M059J (cell line): ENCODE measurements around the gene PFN3. TPM values are rescaled to one million over a fixed set of nuclear protein-coding genes. Genes with fewer than 3 reads are reported as not detected.
"Not testable (repeated sequence)": the region's sequence is repeated elsewhere in the genome, so short reads cannot be mapped to it uniquely, and the experiment has no call there.

ENCODE experiments used
- DNase-seq: peaks from one replicate; pipeline ENCODE4 v3.0.0-alpha.2; 2012; ENCODE audit warnings: low read depth
- total RNA-seq: library from RNA; depleted of rRNA; stranded (reverse); fragments of >200 nt; shearing (Covaris generic); gene quantifications from 2 replicates; pipeline ENCODE4 v1.2.3, GENCODE V29; 2014; rRNA removed

The PFN3 gene
- total RNA-seq, 1 experiment from 2014 or later, result not detected

- no peak for DNase-seq
These were observed 38.8 kb downstream of the PFN3 start for GRCh38 chr5:177361418-177362291.

- DNase-seq, result not testable (repeated sequence)
These were observed 39.7 kb downstream of the PFN3 start for GRCh38 chr5:177360740-177361139.

GRCh38 chr5:177359860-177360259 lies 40.6 kb downstream of the PFN3 start:
- no peak for DNase-seq

- no peak for DNase-seq
These were observed 41.0 kb downstream of the PFN3 start for GRCh38 chr5:177359451-177359851.

- no peak for DNase-seq
These were observed 42.1 kb downstream of the PFN3 start for GRCh38 chr5:177358370-177358819.

- peak; percentile 82 for DNase-seq
These were observed 42.8 kb downstream of the PFN3 start, which contains the start of gene RGS14 for GRCh38 chr5:177357459-177358351. Gene RGS14 (plus strand): TSS chr5:177357924. CDS start chr5:177358025, 101 bp downstream.

GRCh38 chr5:177357146-177357458 lies 43.4 kb downstream of the PFN3 start:
- no peak for DNase-seq

- DNase-seq, result no peak
These were observed 43.7 kb downstream of the PFN3 start for GRCh38 chr5:177356746-177357145.

- no peak for DNase-seq
These were observed 44.6 kb downstream of the PFN3 start for GRCh38 chr5:177355868-177356168.

GRCh38 chr5:177355162-177355867 lies 45.1 kb downstream of the PFN3 start:
- DNase-seq, result no peak

- no peak for DNase-seq
These were observed 45.8 kb downstream of the PFN3 start for GRCh38 chr5:177354711-177355110.

- DNase-seq, result no peak
These were observed 46.2 kb downstream of the PFN3 start for GRCh38 chr5:177354256-177354655.

GRCh38 chr5:177353093-177353492 lies 47.4 kb downstream of the PFN3 start:
- no peak for DNase-seq

- peak; percentile 95 for DNase-seq
These were observed 48.8 kb downstream of the PFN3 start, which contains the start of gene LMAN2 for GRCh38 chr5:177351392-177352329. Gene LMAN2 (minus strand): TSS chr5:177351668. CDS start chr5:177351647, 21 bp downstream.

GRCh38 chr5:177350776-177351391 lies 49.6 kb downstream of the PFN3 start:
- no peak for DNase-seq

Other genes starting within 250 kb of the PFN3 start
- gene RAB24, start 96.9 kb downstream of the PFN3 start, total RNA-seq, result 8.2 and 17.0 TPM in 2 replicates
- 238 and 249 TPM in 2 replicates for gene PRELID1, start 96.9 kb downstream of the PFN3 start, total RNA-seq
- gene MXD3, start 88.8 kb downstream of the PFN3 start, total RNA-seq, result 29.7 and 36.1 TPM in 2 replicates
- gene LMAN2, start 49.0 kb downstream of the PFN3 start, total RNA-seq, result 443 and 538 TPM in 2 replicates
- 9.8 and 11.5 TPM in 2 replicates for gene RGS14, start 42.7 kb downstream of the PFN3 start, total RNA-seq
- 0.02 TPM in 1 of 2 replicates, not detected in the other for gene SLC34A1, start 16.2 kb downstream of the PFN3 start, total RNA-seq
- gene F12, start 8.9 kb upstream of the PFN3 start, total RNA-seq, result 1.7 and 2.4 TPM in 2 replicates
- gene GRK6, start 26.0 kb upstream of the PFN3 start, total RNA-seq, result 20.2 and 37.3 TPM in 2 replicates
- gene PRR7, start 46.2 kb upstream of the PFN3 start, total RNA-seq, result 24.8 and 44.4 TPM in 2 replicates
- 73.0 and 121 TPM in 2 replicates for gene DBN1, start 73.0 kb upstream of the PFN3 start, total RNA-seq
- gene PDLIM7, start 96.9 kb upstream of the PFN3 start, total RNA-seq, result 172 and 230 TPM in 2 replicates
- gene DOK3, start 109.2 kb upstream of the PFN3 start, total RNA-seq, result 2.2 and 6.7 TPM in 2 replicates
- gene DDX41, start 116.3 kb upstream of the PFN3 start, total RNA-seq, result 66.0 and 103 TPM in 2 replicates
- 5.9 and 10.6 TPM in 2 replicates for gene FAM193B, start 153.9 kb upstream of the PFN3 start, total RNA-seq
- gene TMED9, start 191.5 kb upstream of the PFN3 start, total RNA-seq, result 179 and 205 TPM in 2 replicates
- 37.1 and 43.0 TPM in 2 replicates for gene B4GALT7, start 199.5 kb upstream of the PFN3 start, total RNA-seq